IMR-90 (cell line): ENCODE data around the gene EPN1. TPM values are rescaled to one million over a fixed set of nuclear protein-coding genes. Genes with fewer than 3 reads are reported as not detected.

Experiments
- ATAC-seq: fragments of 200-7000 bp; cut with Tn5 transposase; 2 replicates; pipeline ENCODE4 v1.9.1; 2020; ENCODE audit warnings: low read depth, mild to moderate bottlenecking, moderate library complexity
- BruUV-seq: library from RNA; stranded (reverse); fragments of 400-500 nt; replicated peaks from 2 replicates; lab custom pipeline; 2021; lab: Mats Ljungman, UMichigan
- CTCF ChIA-PET: fragments of 300-600 bp; formaldehyde crosslinking; extraction: SDS; loops from one replicate; lab custom pipeline; 2021; ENCODE audit warnings: antibody characterized with exemption; lab: Yijun Ruan, JAX
- POLR2A ChIA-PET: fragments of 300-600 bp; sonication (Branson Sonifier 250); formaldehyde crosslinking; loops from one replicate; lab custom pipeline; 2022; ENCODE audit warnings: antibody characterized with exemption; ENCODE audit not compliant: unreplicated experiment; lab: Charles Lee
- DNase-seq: peaks from one replicate; pipeline ENCODE4 v3.0.0; 2013
- H2AFZ ChIP-seq: replicated peaks from 2 replicates; pipeline ENCODE3; 2013; ENCODE audit warnings: low read length, mild to moderate bottlenecking; ENCODE audit not compliant: poor library complexity
- H2AK5ac ChIP-seq: 2 replicates; pipeline ENCODE4 v1.6.1; 2013; ENCODE audit warnings: low read depth, low read length, inconsistent platforms
- H2AK9ac ChIP-seq: replicated peaks from 2 replicates; pipeline ENCODE3; 2013; ENCODE audit warnings: mild to moderate bottlenecking, low read depth, low read length, moderate library complexity; ENCODE audit not compliant: poor library complexity
- H2BK120ac ChIP-seq: 2 replicates; pipeline ENCODE4 v1.6.1; 2013; ENCODE audit warnings: low read depth, low read length, inconsistent platforms
- H2BK15ac ChIP-seq: 3 replicates; pipeline ENCODE4 v1.6.1; 2013; ENCODE audit warnings: low read depth, low read length, inconsistent platforms
- H2BK20ac ChIP-seq: 2 replicates; pipeline ENCODE4 v1.6.1; 2013; ENCODE audit warnings: low read depth, mild to moderate bottlenecking, inconsistent platforms, low read length, moderate library complexity
- H2BK5ac ChIP-seq: 2 replicates; pipeline ENCODE4 v1.6.1; 2013; ENCODE audit warnings: mild to moderate bottlenecking, low read depth, low read length, inconsistent platforms; ENCODE audit not compliant: poor library complexity, severe bottlenecking
- H3K14ac ChIP-seq: replicated peaks from 2 replicates; pipeline ENCODE4 v1.6.1; 2013; ENCODE audit warnings: low read depth, low read length, inconsistent platforms
- H3K18ac ChIP-seq: 2 replicates; pipeline ENCODE4 v1.6.1; 2013; ENCODE audit warnings: low read depth, low read length, control low read depth
- H3K23ac ChIP-seq: 2 replicates; pipeline ENCODE4 v1.6.1; 2013; ENCODE audit warnings: low read depth, low read length, inconsistent platforms
- H3K27ac ChIP-seq: 2 replicates; pipeline ENCODE4 v1.5.1; 2013; ENCODE audit warnings: mild to moderate bottlenecking, control low read depth, low read length; ENCODE audit not compliant: insufficient read depth
- H3K27me3 ChIP-seq: 2 replicates; pipeline ENCODE4 v1.6.1; 2013; ENCODE audit warnings: low read length; ENCODE audit not compliant: control insufficient read depth, insufficient read depth
- H3K36me3 ChIP-seq: 2 replicates; pipeline ENCODE4 v1.6.1; 2013; ENCODE audit warnings: low read length, mixed read lengths; ENCODE audit not compliant: control insufficient read depth, insufficient read depth
- H3K4ac ChIP-seq: 2 replicates; pipeline ENCODE4 v1.6.1; 2013; ENCODE audit warnings: low read depth, low read length, inconsistent platforms
- H3K4me1 ChIP-seq: 2 replicates; pipeline ENCODE4 v1.6.1; 2013; ENCODE audit warnings: low read length, mixed read lengths; ENCODE audit not compliant: control insufficient read depth, insufficient read depth
- H3K4me2 ChIP-seq: 2 replicates; pipeline ENCODE4 v1.6.1; 2013; ENCODE audit warnings: low read depth, mild to moderate bottlenecking, control low read depth, low read length, moderate library complexity
- H3K4me3 ChIP-seq: 2 replicates; pipeline ENCODE4 v1.5.1; 2013; ENCODE audit warnings: low read depth, mild to moderate bottlenecking, control low read depth, low read length, moderate library complexity; ENCODE audit not compliant: insufficient read depth
- H3K56ac ChIP-seq: 2 replicates; pipeline ENCODE4 v1.6.1; 2013; ENCODE audit warnings: low read length, inconsistent platforms; ENCODE audit not compliant: insufficient read depth; ENCODE audit errors: extremely low read depth
- H3K79me1 ChIP-seq, 2 experiments: 2 replicates each; pipeline ENCODE4 v1.6.1; 2013; ENCODE audit warnings: low read length in 2 of 2, inconsistent platforms in 1 of 2, low read depth in 1 of 2
- H3K9ac ChIP-seq: 2 replicates; pipeline ENCODE4 v1.6.1; 2013; ENCODE audit warnings: low read depth, low read length, control low read depth
- H3K9me1 ChIP-seq: 2 replicates; pipeline ENCODE4 v1.6.1; 2013; ENCODE audit warnings: low read length, inconsistent platforms; ENCODE audit not compliant: insufficient read depth
- H3K9me3 ChIP-seq: 2 replicates; pipeline ENCODE4 v1.6.1; 2013; ENCODE audit warnings: low read length; ENCODE audit not compliant: control insufficient read depth, insufficient read depth
- H4K20me1 ChIP-seq: 2 replicates; pipeline ENCODE4 v1.6.1; 2013; ENCODE audit warnings: low read length, inconsistent platforms; ENCODE audit not compliant: insufficient read depth
- H4K5ac ChIP-seq: 2 replicates; pipeline ENCODE4 v1.6.1; 2013; ENCODE audit warnings: mild to moderate bottlenecking, low read depth, low read length, control low read depth
- H4K8ac ChIP-seq, 2 experiments: 2 replicates each; pipeline ENCODE4 v1.6.1; 2013; ENCODE audit warnings: low read depth in 2 of 2, low read length in 2 of 2, control low read depth in 1 of 2, inconsistent platforms in 1 of 2
- H4K91ac ChIP-seq: 2 replicates; pipeline ENCODE4 v1.6.1; 2013; ENCODE audit warnings: low read depth, low read length, inconsistent platforms; ENCODE audit not compliant: insufficient read depth
- BHLHE40 ChIP-seq: fragments of 150-350 bp; IDR thresholded peaks from 2 replicates; pipeline ENCODE4 v1.6.1; 2016; ENCODE audit warnings: mild to moderate bottlenecking, low read depth, low read length
- CEBPB ChIP-seq: IDR thresholded peaks from 2 replicates; pipeline ENCODE4 v1.6.1; 2012; ENCODE audit warnings: low read depth, low read length, improper control_type of control experiment
- CHD1 ChIP-seq: IDR thresholded peaks from 2 replicates; pipeline ENCODE4 v1.6.1; 2012; ENCODE audit warnings: low read depth, low read length, improper control_type of control experiment
- CTCF ChIP-seq: conservative IDR thresholded peaks from 2 replicates; pipeline ENCODE4 v1.5.1; 2012; ENCODE audit warnings: mild to moderate bottlenecking, low read depth, low read length, improper control_type of control experiment
- ELK1 ChIP-seq: fragments of 150-350 bp; IDR thresholded peaks from 2 replicates; pipeline ENCODE4 v1.6.1; 2016; ENCODE audit warnings: low read depth, mild to moderate bottlenecking, low read length, moderate library complexity, borderline replicate concordance
- MAFK ChIP-seq: IDR thresholded peaks from 2 replicates; pipeline ENCODE4 v1.6.1; 2012; ENCODE audit warnings: low read depth, low read length, improper control_type of control experiment
- POLR2A ChIP-seq: IDR thresholded peaks from 2 replicates; pipeline ENCODE4 v1.6.1; 2012; ENCODE audit warnings: mild to moderate bottlenecking, low read depth, low read length
- RAD21 ChIP-seq: IDR thresholded peaks from 2 replicates; pipeline ENCODE4 v1.6.1; 2012; ENCODE audit warnings: low read length, improper control_type of control experiment
- RCOR1 ChIP-seq: IDR thresholded peaks from 2 replicates; pipeline ENCODE4 v1.6.1; 2012; ENCODE audit warnings: mild to moderate bottlenecking, low read length, improper control_type of control experiment; ENCODE audit not compliant: insufficient replicate concordance
- SMC3 ChIP-seq: fragments of 150-350 bp; IDR thresholded peaks from 2 replicates; pipeline ENCODE4 v1.6.1; 2016; ENCODE audit warnings: low read depth, mild to moderate bottlenecking, antibody characterized with exemption, low read length, moderate library complexity
- USF2 ChIP-seq: fragments of 150-350 bp; IDR thresholded peaks from 2 replicates; pipeline ENCODE4 v1.6.1; 2017; ENCODE audit warnings: mild to moderate bottlenecking, antibody characterized with exemption, low read length, low read depth
- WGBS, 2 experiments: methylation state at CpG; one replicate each; pipeline versions ENCODE4 v1.1.5 to v1.1.7; 2013; ENCODE audit warnings: missing lambda C conversion rate in 2 of 2; ENCODE audit not compliant: insufficient read length in 1 of 2; ENCODE audit errors: extremely low coverage in 2 of 2; 5-methylcytosine and 5-hydroxymethylcytosine counted together
- dilution Hi-C: fragments of 300-500 bp; cut with HindIII; formaldehyde crosslinking; loops from one replicate; pipeline ENCODE4 v1.14.3; 2018; ENCODE audit warnings: low sequenced_read_pairs; ENCODE audit not compliant: unreplicated experiment
- in situ Hi-C: fragments of 300-500 bp; cut with MboI; formaldehyde crosslinking; loops from 3 replicates; pipeline ENCODE4 v1.14.3; 2019; ENCODE audit warnings: low sequenced_read_pairs, inconsistent platforms, mixed read lengths
- intact Hi-C: fragments of 100-400 bp; cut with micrococcal nuclease; formaldehyde crosslinking; loops from 2 replicates; pipeline ENCODE4 v1.10.0; 2022
- polyA plus RNA-seq, 3 experiments: library from polyadenylated mRNA; depleted of rRNA; stranded (reverse); fragments of >200 nt; gene quantifications; 2 replicates each; pipeline ENCODE4 v1.2.3, GENCODE V29; 2012; ENCODE audit warnings: low replicate concordance in 1 of 3
- total RNA-seq: library from RNA; depleted of rRNA; stranded (reverse); fragments of >200 nt; gene quantifications from 2 replicates; pipeline ENCODE4 v1.2.3, GENCODE V29; 2012

The EPN1 gene
- total and polyA plus RNA-seq, 2 of the 4 experiments (the other 2 are of a cell fraction) = 19.0 to 122 TPM

- TF ChIP-seq ELK1 = no peak
Observed at GRCh38 chr19:55670280-55671053, 4.6 kb upstream of the EPN1 start (continued).

- CTCF ChIA-PET = interaction anchor here (1.1 kb wide), 2 partner anchors 14 to 17 kb away, joined by 3 to 5 read pairs; no protein-coding TSS in a partner anchor
- H3K56ac ChIP-seq = no peak overlapping the region
- no TSS peak for BruUV-seq
- H4K5ac ChIP-seq = no peak overlapping the region
- H3K9me3 ChIP-seq = no peaks in the 10 kb centered on the region
- H3K36me3 ChIP-seq = peaks cover 50% of the 10 kb centered on the region
- H3K27me3 ChIP-seq = no peaks in the 10 kb centered on the region
- H3K4me2 ChIP-seq = no peak overlapping the region
- intact Hi-C loops = no loop called here
- no peak overlapping the region for H3K18ac ChIP-seq
- dilution Hi-C loops = no loop called here
- no peak overlapping the region for H3K14ac ChIP-seq
- no peak overlapping the region for H2BK5ac ChIP-seq
- no peak overlapping the region for H2AK5ac ChIP-seq
- DNase-seq (no peak), ATAC-seq (no peak)
- no peak overlapping the region for H3K9ac ChIP-seq
- H4K20me1 ChIP-seq = peaks cover 71% of the 10 kb centered on the region
- no peak overlapping the region for H2AK9ac ChIP-seq
- H2BK20ac ChIP-seq = no peak overlapping the region
- no peak overlapping the region for H4K8ac ChIP-seq
- H3K4ac ChIP-seq = no peak overlapping the region
- H3K9me1 ChIP-seq = no peaks in the 10 kb centered on the region
- no peak overlapping the region for H2BK15ac ChIP-seq
- H4K91ac ChIP-seq = no peak overlapping the region
- H2BK120ac ChIP-seq = no peak overlapping the region
- in situ Hi-C loops = loop anchor here (25.0 kb wide), 2 partner anchors 1209 to 1534 kb away; partner anchors contain the start of genes CDC42EP5, CNOT3 and LENG9
- no peak overlapping the region for H3K27ac ChIP-seq
- H3K4me3 ChIP-seq = no peak overlapping the region
- H3K23ac ChIP-seq = no peak overlapping the region
- 74% methylated on average over 2 of the region's 2 CpGs; no CpG with 5 or more reads in 1 of the 2 experiments for WGBS, 2 experiments
- peaks cover 22 to 57% of the 10 kb centered on the region in 2 experiments for H3K79me1 ChIP-seq
- 0 out of 2 replicates have a peak, but pooled peaks cover 2% of the 10 kb centered on the region for H3K4me1 ChIP-seq
- POLR2A ChIA-PET = no interaction called here
- no peak overlapping the region for H2AFZ ChIP-seq
- TF ChIP-seq SMC3 (no peak), CEBPB (no peak), CTCF (no peak), USF2 (no peak), ELK1 (no peak), BHLHE40 (no peak), CHD1 (no peak), MAFK (no peak), RAD21 (no peak), POLR2A (no peak), RCOR1 (no peak)
Observed at GRCh38 chr19:55671054-55671378, 4.0 kb upstream of the EPN1 start.
